Measurements from ENCODE around the gene PLXDC2.
"Not testable (repeated sequence)": the region's sequence is repeated elsewhere in the genome, so short reads cannot be mapped to it uniquely, and the experiment has no call there.

PLXDC2 gene

GRCh38 chr10:20041931-20042330 lies 225.7 kb downstream of the PLXDC2 start:
- no peak for DNase-seq (ENCODE audit: low read depth)

DNA sequence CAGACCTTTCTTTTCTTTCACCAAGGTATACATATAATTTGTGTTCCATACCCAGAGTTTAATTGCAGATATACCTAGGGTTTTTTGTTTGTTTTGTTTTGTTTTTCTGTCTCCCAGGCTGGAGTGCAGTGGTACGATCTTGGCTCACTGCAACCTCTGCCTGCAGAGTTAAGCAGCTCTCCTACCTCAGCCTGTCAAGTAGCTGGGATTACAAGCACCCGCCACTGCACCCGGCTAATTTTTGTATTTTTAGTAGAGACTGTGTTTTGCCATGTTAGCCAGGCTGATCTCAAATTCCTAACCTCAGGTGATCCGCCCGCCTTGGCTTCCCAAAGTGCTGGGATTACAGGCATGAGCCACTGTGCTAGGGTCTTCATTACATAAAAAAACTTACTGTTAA lies 228.9 kb downstream of the PLXDC2 start:
- not testable (repeated sequence) for DNase-seq (ENCODE audit: low read depth)

DNA sequence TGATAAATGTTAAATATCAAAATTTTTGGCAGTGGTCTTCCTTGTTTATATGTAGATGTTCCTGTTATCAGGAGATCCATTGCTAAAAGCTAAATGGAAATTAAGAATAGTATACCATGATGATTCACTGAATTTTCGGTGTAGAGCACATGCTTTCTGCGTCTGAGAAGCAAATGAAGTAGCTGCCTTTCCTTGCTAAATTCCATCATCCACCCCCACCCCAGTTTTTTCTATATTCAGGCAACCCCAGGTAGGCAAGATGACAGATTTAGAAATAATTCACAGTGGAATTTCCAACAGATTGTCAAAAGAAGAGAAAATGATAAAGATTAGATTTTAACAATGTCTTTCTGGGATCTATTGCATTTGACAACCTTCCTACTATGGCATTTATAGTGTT lies 231.9 kb downstream of the PLXDC2 start:
- DNase-seq (ENCODE audit: low read depth), result no peak

DNA sequence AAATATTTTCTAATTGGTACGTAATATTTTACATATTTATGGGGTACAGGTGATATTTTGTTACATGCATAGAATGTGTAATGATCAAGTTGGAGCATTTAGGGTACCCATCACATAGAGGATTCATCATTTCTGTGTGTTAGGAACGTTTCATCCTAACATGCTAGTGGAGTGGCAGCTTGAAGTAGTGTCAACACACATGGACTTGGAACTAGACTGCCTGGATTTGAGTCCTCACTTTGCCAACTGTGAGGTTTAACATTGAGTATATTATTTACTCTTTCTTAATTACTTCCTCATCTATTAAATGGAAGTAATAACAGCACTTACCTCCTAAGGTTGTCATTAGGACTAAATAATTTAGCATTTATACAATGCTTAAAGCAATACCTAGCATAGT lies 241.9 kb downstream of the PLXDC2 start:
- no peak for DNase-seq (ENCODE audit: low read depth)

- DNase-seq (ENCODE audit: low read depth), result no peak
Observed at GRCh38 chr10:20059084-20059835, 243.0 kb downstream of the PLXDC2 start.

DNA sequence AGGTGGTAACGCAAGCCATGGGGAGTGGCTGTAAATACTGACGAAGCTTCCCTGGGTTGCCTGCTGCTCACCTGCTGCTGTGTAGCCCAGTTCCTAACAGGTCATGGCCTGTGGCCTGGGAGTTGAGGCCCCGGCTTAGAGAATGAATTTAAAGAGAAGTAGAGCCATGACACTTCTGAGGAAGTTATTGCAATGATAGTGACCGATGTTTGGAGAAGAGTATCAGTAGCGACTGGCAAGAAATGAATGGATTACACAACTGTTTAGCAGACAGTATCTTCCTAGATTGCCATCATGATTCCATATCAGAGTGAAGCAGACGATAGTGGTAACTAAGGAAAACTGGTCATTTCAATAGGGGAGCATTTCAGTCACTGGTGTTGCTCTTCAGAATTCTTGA lies 249.6 kb downstream of the PLXDC2 start:
- DNase-seq (ENCODE audit: low read depth), result no peak

DNA sequence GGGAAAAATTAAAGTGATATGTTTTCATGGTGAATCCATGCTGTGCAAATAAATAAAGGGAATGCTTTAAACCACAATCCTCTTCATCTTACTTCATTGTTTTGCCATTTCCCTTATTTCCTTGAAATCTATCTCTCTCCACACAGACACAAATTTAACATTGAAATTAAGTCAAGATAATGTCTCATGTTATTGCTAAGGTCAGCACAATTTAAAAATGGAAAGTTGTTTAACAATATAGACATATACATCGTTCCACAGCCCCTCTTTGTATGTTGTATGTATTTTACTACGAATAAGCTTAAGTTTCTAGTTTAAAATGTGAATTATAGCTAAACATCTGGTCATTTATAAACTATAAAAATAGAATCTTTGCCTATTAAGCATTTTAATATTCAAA lies 256.9 kb downstream of the PLXDC2 start:
- no peak for DNase-seq (ENCODE audit: low read depth)

DNA sequence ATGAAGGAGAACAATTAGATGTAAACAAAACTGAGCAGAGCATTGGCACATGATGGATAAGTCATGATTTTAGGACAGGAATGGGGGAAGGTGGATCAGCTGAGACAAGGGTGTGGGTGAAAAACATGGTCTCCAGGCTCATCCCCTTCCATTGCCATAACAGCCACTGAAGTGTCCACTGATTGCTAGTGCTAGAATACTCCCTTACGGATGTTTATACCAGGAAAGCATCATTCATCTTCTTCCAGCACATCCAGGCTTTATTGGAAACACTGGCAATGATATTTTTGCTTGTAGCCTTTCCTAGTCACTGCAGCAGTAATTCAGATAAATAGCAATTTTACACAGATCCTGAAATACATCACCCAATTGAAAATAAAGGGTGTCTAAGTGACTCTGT lies 259.5 kb downstream of the PLXDC2 start:
- no peak for DNase-seq (ENCODE audit: low read depth)

- no peak for DNase-seq (ENCODE audit: low read depth)
Observed at GRCh38 chr10:20084451-20084850, 268.2 kb downstream of the PLXDC2 start.

DNA sequence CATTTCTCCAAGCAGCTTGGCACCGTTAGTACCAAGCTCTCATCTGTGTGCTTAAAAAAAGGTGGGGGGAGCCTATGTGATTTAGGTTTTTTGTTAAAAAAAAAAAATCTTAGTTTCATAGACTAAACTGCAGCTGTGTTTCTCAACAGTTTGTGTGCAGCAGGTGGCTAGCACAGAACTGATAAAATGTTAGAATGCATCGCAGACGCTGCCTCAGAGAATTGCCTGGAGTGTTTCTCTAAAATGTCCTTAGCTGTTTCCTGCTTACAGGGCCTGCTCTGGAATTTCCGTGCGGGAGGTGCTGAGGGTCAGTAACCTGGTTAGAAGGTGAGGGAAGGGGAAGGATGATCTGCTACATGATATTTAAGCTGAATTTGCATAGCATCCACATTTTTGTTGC lies 268.9 kb downstream of the PLXDC2 start:
- DNase-seq (ENCODE audit: low read depth), result no peak

GRCh38 chr10:20087353-20087752 lies 271.1 kb downstream of the PLXDC2 start:
- no peak for DNase-seq (ENCODE audit: low read depth)

GRCh38 chr10:20088061-20088701 lies 271.9 kb downstream of the PLXDC2 start:
- DNase-seq (ENCODE audit: low read depth), result no peak

- no peak for DNase-seq (ENCODE audit: low read depth)
Observed at GRCh38 chr10:20089879-20090278, 273.6 kb downstream of the PLXDC2 start.

GRCh38 chr10:20090831-20091230 lies 274.6 kb downstream of the PLXDC2 start:
- no peak for DNase-seq (ENCODE audit: low read depth)

GRCh38 chr10:20091698-20092097 lies 275.5 kb downstream of the PLXDC2 start:
- no peak for DNase-seq (ENCODE audit: low read depth)

GRCh38 chr10:20093600-20093999 lies 277.4 kb downstream of the PLXDC2 start:
- no peak for DNase-seq (ENCODE audit: low read depth)

DNA sequence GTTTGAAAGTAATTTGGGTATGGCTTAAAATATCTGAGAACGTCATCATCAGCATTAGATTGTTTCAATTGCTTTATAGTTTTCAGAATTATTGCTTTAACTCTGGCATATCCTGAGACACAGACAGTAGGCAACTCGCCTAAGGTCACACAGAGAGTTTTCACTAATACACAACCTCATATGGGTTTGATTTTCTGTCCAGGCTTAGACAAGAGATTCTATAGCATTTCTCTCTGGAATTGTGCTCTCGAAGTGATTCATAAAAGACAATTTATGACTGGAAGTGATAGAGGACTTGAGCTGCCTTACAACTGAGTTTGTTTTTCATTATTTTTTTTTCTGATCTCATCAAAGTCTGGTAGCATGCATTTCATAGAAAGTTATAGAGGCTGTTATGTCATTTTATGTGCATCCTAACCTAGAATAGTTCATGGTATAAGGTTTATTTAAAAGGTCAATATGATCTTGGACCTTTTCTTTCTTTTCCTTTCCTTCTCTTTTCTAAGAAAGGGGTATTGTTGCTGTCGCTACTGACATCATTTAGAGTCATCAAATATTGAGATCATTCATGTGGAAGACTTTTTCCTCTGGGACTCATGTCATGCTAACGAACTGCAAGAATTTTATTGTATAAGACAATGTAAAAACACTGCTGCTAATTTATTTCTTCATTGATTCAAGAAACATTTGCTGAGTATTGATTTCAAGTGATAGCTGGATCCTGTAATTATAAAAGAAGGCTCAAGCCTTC lies 278.2 kb downstream of the PLXDC2 start:
- DNase-seq (ENCODE audit: low read depth), result no peak

DNA sequence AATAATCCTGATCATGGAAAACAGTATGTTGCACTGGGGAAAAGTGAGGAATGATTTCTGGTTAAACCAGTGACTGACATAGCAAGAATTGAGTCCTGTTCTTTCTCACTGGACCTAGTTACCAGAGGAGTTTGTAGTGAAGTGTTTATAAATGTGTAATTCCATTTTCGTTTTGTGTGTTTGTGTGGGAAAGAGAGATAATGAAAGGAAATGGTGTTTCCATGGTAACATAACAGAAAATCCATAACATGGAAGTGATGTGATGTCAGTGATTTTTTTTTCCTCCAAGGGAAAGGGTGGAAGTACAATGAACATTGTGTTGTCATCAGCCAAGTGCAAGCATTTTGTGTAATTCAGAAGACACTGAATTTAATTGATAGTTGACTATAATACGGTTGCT lies 283.9 kb downstream of the PLXDC2 start:
- DNase-seq (ENCODE audit: low read depth), result no peak

DNA sequence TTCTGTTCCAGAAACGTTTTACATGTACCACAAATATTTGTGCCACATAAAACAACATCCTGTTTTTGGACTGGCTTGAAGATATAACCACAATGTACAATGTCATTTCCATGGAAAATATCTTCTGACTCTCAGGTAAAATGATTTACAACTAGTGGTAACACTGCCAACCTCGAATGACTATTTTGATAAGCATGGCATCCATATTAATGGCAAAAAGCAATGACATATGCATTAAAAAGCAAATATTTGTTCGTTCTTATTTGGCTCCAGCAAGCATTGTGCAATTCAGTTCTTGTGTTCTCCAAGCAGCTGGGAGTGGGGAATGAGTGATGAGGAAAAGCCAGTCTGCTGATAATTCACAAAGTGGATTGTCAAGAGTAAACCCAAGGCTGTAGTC lies 289.0 kb downstream of the PLXDC2 start:
- no peak for DNase-seq (ENCODE audit: low read depth)

DNA sequence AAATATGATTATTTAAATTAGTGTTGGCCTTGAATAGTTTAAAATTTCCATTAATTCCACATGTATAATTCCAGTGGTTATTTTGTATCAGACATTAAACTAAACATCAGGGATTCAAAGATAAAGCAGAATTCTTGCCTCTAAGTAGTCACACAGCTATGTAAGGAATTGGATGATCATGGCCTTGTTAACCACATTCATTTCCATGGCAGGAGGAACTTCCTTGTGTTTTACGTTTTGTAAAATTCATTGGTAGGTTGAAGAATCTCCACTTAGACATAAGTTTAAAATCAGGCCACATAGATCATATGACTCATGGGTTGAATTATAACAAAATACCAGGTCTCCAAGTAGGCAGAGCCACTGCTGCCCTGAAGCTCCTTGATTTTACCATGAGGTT lies 289.7 kb downstream of the PLXDC2 start:
- no peak for DNase-seq (ENCODE audit: low read depth)

- no peak for DNase-seq (ENCODE audit: low read depth)
Observed at GRCh38 chr10:20108021-20108420, 291.8 kb downstream of the PLXDC2 start.

- no peak for DNase-seq (ENCODE audit: low read depth)
Observed at GRCh38 chr10:20109613-20110012, 293.4 kb downstream of the PLXDC2 start.

Measured in HS-5 (cell line).